Measurements from ENCODE around the gene BCAN.

DNA sequence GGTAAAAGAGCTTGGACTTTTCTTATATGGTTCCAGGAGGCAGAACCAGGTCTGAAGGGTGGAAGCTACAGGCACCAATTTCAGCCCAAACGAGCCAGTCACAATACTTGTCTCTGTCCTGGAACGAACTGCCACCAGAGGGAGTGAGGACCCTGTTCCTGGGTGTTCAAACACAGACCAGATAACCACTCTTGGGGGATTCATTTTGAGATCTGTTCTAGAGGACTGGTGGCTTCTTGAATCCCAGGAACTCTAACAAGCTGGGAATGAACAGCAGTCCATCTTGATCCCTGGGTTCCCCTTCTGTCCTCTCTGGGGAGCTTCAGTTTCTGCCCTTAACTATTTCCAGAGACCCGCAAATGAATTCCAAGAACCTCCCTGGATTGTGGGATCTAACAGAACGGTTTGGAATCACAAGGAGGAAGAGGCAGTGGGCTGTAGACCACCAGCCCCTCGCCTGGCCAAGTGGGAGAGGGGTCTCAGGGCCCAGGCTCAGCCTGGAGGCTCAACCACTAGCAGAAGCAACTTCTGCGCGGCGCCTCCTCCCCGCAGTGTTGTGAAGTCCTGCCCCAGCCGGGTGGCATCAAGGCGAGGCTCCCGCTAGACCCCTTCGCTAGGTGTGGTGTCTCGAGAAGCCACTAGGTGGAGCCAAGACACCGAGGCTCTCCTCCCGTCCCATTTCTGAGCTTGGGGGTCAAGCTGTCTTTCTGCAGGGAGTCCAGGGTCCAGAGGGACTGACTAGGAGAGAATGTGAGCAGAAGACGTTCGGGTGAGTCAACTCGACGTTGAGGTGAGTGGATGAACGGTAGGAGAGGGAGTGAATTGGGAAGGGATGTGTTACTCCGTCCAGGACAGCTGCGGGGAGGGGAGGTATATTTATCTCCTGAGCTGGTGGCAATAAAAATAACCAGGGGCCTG lies 47.4 kb downstream of the BCAN start:
- TF ChIP-seq SUZ12 (IDR thresholded peaks at IDR 0.05) (no peak), SP1 (IDR thresholded peaks at IDR 0.05) (no peak), FOXM1 (IDR thresholded peaks at IDR 0.05; ENCODE audit: borderline replicate concordance) (no peak; the same call in 1 of the 2 replicates), ELF4 (IDR thresholded peaks at IDR 0.05) (no peak), BHLHE40 (IDR thresholded peaks at IDR 0.05; ENCODE audit: borderline replicate concordance) (no peak), ZNF384 (IDR thresholded peaks at IDR 0.05) (no peak), LEF1 (IDR thresholded peaks at IDR 0.05; ENCODE audit: borderline replicate concordance) (no peak), ARNT (IDR thresholded peaks at IDR 0.05) (no peak), NFRKB (IDR thresholded peaks at IDR 0.05) (no peak), L3MBTL2 (conservative IDR thresholded peaks at IDR 0.05) (no peak), HDGF (IDR thresholded peaks at IDR 0.05; ENCODE audit: borderline replicate concordance) (no peak)
- TF ChIP-seq, protein P1, sequence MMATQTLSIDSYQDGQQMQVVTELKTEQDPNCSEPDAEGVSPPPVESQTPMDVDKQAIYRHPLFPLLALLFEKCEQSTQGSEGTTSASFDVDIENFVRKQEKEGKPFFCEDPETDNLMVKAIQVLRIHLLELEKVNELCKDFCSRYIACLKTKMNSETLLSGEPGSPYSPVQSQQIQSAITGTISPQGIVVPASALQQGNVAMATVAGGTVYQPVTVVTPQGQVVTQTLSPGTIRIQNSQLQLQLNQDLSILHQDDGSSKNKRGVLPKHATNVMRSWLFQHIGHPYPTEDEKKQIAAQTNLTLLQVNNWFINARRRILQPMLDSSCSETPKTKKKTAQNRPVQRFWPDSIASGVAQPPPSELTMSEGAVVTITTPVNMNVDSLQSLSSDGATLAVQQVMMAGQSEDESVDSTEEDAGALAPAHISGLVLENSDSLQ (IDR thresholded peaks at IDR 0.05) = no peak
